DOHH2 (cell line): ENCODE data around the gene C1QTNF1.

Source experiments
- H3F3A ChIP-seq: fragments of 200-600 bp; sonication (generic), shearing (Covaris generic); 2 replicates; pipeline ENCODE4 v1.6.0; 2016; ENCODE audit warnings: antibody characterized with exemption, mild to moderate bottlenecking; ENCODE audit not compliant: control insufficient read depth, insufficient read depth
- H3K27ac ChIP-seq: fragments of 200-600 bp; sonication (generic); 2 replicates; pipeline ENCODE4 v1.5.1; 2014; ENCODE audit warnings: low read depth, mild to moderate bottlenecking, low read length, moderate library complexity
- H3K27me3 ChIP-seq: fragments of 200-600 bp; sonication (generic); 2 replicates; pipeline ENCODE4 v1.6.1; 2014; ENCODE audit warnings: mild to moderate bottlenecking, low read length, mixed read lengths; ENCODE audit not compliant: control insufficient read depth
- H3K36me3 ChIP-seq: fragments of 200-600 bp; sonication (generic); 2 replicates; pipeline ENCODE4 v1.6.1; 2014; ENCODE audit warnings: mild to moderate bottlenecking, low read length, moderate library complexity, mixed read lengths; ENCODE audit not compliant: control insufficient read depth
- H3K4me1 ChIP-seq: fragments of 200-600 bp; sonication (generic); 2 replicates; pipeline ENCODE4 v1.6.1; 2014; ENCODE audit warnings: mild to moderate bottlenecking, low read length, mixed read lengths; ENCODE audit not compliant: control insufficient read depth
- H3K4me2 ChIP-seq: fragments of 200-600 bp; sonication (generic); 2 replicates; pipeline ENCODE4 v1.6.0; 2014; ENCODE audit warnings: mild to moderate bottlenecking, low read length, moderate library complexity
- H3K4me3 ChIP-seq: fragments of 200-600 bp; sonication (generic); 2 replicates; pipeline ENCODE4 v1.5.1; 2014; ENCODE audit warnings: mild to moderate bottlenecking, low read length, mixed read lengths
- H3K79me2 ChIP-seq: fragments of 200-600 bp; sonication (generic); 2 replicates; pipeline ENCODE4 v1.6.1; 2014; ENCODE audit warnings: mild to moderate bottlenecking, low read length, mixed read lengths; ENCODE audit not compliant: control insufficient read depth
- H3K9me2 ChIP-seq: fragments of 200-600 bp; sonication (generic); replicated peaks from 2 replicates; pipeline ENCODE4 v1.6.1; 2014; ENCODE audit warnings: mild to moderate bottlenecking, low read length, mixed read lengths; ENCODE audit not compliant: control insufficient read depth
- H3K9me3 ChIP-seq: fragments of 200-600 bp; sonication (generic); 2 replicates; pipeline ENCODE4 v1.6.1; 2014; ENCODE audit warnings: antibody characterized with exemption, low read length, mixed read lengths; ENCODE audit not compliant: control insufficient read depth, insufficient read depth
- H4K20me1 ChIP-seq: fragments of 200-600 bp; sonication (generic); 2 replicates; pipeline ENCODE4 v1.6.0; 2014; ENCODE audit warnings: low read depth, mild to moderate bottlenecking, antibody characterized with exemption, low read length, moderate library complexity; ENCODE audit not compliant: control insufficient read depth, insufficient read depth
- EZH2phosphoT487 ChIP-seq: fragments of 200-600 bp; sonication (generic); IDR thresholded peaks from 2 replicates; pipeline ENCODE4 v1.6.1; 2017; ENCODE audit warnings: borderline replicate concordance, mild to moderate bottlenecking, antibody characterized with exemption, low read length, moderate library complexity, mixed read lengths
- TF ChIP-seq, protein P1 (sequence below): fragments of 200-600 bp; sonication (generic); IDR thresholded peaks from one replicate; pipeline ENCODE4 v1.5.1; 2014; ENCODE audit warnings: antibody characterized with exemption, mild to moderate bottlenecking, low read depth, low read length; ENCODE audit not compliant: poor library complexity, severe bottlenecking

Gene C1QTNF1

DNA sequence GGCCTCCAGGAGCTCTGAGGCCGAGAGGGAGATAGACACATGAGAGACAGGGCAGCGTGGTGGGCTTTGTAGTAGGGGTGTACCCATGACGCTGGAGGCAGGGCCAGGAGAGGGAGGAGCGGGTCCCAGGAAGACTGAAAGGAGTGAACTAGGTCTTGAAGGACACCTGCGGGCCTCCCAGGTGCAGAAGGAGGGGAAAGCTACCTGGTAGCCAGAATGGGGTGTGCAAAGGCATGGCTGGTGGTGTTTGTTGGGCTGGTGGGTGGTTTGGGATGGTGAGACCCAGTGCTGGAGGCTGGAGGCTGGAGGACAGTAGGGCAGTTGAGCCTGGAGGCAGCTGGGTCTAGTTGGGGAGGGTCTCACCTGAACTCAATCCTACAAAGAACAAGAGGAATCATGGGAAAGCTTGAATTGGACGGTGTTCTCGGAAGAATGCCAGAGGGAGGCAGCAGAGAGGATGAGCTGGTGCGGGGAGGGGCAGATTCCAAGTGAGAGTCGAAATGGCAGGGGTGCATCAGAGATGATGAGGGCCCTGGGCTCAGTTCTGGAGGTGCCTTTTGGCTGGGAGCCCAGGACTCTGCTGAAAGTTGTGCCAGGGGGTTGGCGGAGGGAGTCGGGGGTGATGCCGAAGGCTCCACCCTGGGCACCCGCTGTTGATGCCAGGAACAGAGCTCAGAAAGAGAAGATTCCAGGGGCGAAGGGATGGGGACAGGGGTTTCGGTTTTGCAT, 21.2 kb downstream of the C1QTNF1 start:
- no peak overlapping the region for H3K27ac ChIP-seq
- 0 out of 2 replicates have a peak, but pooled peaks cover 2% of the 10 kb centered on the region for H3F3A ChIP-seq
- TF ChIP-seq, protein P1, sequence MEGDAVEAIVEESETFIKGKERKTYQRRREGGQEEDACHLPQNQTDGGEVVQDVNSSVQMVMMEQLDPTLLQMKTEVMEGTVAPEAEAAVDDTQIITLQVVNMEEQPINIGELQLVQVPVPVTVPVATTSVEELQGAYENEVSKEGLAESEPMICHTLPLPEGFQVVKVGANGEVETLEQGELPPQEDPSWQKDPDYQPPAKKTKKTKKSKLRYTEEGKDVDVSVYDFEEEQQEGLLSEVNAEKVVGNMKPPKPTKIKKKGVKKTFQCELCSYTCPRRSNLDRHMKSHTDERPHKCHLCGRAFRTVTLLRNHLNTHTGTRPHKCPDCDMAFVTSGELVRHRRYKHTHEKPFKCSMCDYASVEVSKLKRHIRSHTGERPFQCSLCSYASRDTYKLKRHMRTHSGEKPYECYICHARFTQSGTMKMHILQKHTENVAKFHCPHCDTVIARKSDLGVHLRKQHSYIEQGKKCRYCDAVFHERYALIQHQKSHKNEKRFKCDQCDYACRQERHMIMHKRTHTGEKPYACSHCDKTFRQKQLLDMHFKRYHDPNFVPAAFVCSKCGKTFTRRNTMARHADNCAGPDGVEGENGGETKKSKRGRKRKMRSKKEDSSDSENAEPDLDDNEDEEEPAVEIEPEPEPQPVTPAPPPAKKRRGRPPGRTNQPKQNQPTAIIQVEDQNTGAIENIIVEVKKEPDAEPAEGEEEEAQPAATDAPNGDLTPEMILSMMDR: no peak
- TF ChIP-seq EZH2phosphoT487: no peak

DNA sequence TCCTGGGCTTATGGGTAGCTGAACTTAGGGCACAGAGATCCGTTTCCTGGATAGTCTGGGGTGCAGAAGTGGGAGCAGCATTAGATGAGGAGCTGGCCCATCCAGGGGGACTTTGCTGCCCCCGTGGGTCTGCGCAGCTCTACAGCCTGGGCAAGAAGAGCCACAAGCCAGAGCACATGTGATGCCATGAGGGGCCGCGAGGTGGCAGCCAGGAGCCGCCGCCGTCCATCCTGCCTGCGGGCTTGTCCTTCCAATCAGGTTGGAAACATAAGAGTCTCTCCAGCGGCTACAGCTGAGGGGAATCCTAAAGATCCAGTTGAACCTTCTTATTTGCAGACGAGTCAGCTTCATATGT, 21.9 kb downstream of the C1QTNF1 start:
- 0 out of 2 replicates have a peak, but pooled peaks cover 2% of the 10 kb centered on the region for H3F3A ChIP-seq
- no peaks in the 10 kb centered on the region for H3K79me2 ChIP-seq
- H3K27me3 ChIP-seq: no peaks in the 10 kb centered on the region
- no peak overlapping the region for H3K27ac ChIP-seq
- no peaks in the 10 kb centered on the region for H3K4me1 ChIP-seq
- no peaks in the 10 kb centered on the region for H3K36me3 ChIP-seq
- no peaks in the 10 kb centered on the region for H3K9me2 ChIP-seq
- no peak overlapping the region for H3K4me3 ChIP-seq
- H3K9me3 ChIP-seq: no peaks in the 10 kb centered on the region
- no peaks in the 10 kb centered on the region for H4K20me1 ChIP-seq
- H3K4me2 ChIP-seq: no peak overlapping the region
- TF ChIP-seq, protein P1: peak; percentile 89
- no peak for TF ChIP-seq EZH2phosphoT487

More for the DNA sequence above, 21.2 kb downstream of the C1QTNF1 start:
- no peaks in the 10 kb centered on the region for H3K4me1 ChIP-seq
- no peaks in the 10 kb centered on the region for H3K9me3 ChIP-seq
- no peak overlapping the region for H3K4me3 ChIP-seq
- no peak overlapping the region for H3K4me2 ChIP-seq
- no peaks in the 10 kb centered on the region for H3K36me3 ChIP-seq
- H3K79me2 ChIP-seq: no peaks in the 10 kb centered on the region
- H3K27me3 ChIP-seq: no peaks in the 10 kb centered on the region
- no peaks in the 10 kb centered on the region for H4K20me1 ChIP-seq
- no peaks in the 10 kb centered on the region for H3K9me2 ChIP-seq

DNA sequence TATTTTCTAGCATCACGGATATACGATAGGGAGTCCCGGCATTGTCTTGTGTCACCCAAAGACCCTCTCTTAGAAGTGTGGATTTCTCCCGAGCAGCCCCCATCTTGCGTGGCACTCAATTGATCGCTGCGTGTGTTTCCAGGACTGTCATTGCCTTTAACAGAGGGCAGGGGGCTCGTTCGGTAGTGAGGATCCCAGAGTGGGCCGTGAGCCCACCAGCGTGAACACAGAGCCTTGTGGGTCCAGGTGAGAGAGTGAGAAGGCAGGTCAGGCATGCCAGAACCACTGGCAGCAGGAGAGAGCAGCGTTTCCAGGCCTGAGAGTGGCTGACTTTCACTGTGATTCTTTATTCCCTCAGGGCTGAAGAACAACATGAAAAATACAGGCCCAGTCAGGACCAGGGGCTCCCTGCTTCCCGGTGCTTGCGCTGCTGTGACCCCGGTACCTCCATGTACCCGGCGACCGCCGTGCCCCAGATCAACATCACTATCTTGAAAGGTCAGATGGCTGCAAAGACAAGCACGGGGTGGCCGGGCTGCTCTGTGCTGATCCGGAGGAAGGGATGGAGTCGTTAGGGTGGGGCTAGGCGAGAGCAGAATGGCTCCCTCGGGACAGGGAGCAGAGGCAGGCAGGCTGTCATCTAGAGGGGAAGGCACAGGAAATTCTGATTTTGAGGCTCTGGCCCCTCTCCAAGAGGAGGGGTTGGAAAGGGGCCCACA, 22.4 kb downstream of the C1QTNF1 start:
- Histone ChIP-seq H3K9me2 (no peaks in the 10 kb centered on the region), H3K27me3 (no peaks in the 10 kb centered on the region), H3F3A (0 out of 2 replicates have a peak, but pooled peaks cover 2% of the 10 kb centered on the region), H3K4me1 (no peaks in the 10 kb centered on the region), H3K9me3 (no peaks in the 10 kb centered on the region), H4K20me1 (no peaks in the 10 kb centered on the region), H3K27ac (no peak overlapping the region), H3K79me2 (no peaks in the 10 kb centered on the region), H3K4me3 (no peak overlapping the region), H3K36me3 (no peaks in the 10 kb centered on the region), H3K4me2 (no peak overlapping the region)
- TF ChIP-seq, protein P1: no peak
- no peak for TF ChIP-seq EZH2phosphoT487
